Measurements from ENCODE around the gene STK38L.
A peak's percentile ranks its signal among the peaks of the same experiment; 100 is the strongest.
"Not testable (repeated sequence)": the region's sequence is repeated elsewhere in the genome, so short reads cannot be mapped to it uniquely, and the experiment has no call there.

STK38L gene

GRCh38 chr12:27229367-27229766 is 14.7 kb upstream of the STK38L start:
- DNase-seq, result no peak

GRCh38 chr12:27231374-27231773 is 12.7 kb upstream of the STK38L start:
- not testable (repeated sequence) for DNase-seq

- no peak for DNase-seq
Observed at GRCh38 chr12:27233814-27234213, 10.3 kb upstream of the STK38L start.

GRCh38 chr12:27236498-27236897 is 7.6 kb upstream of the STK38L start:
- DNase-seq, result no peak

GRCh38 chr12:27237790-27238771 is 6.0 kb upstream of the STK38L start:
- DNase-seq, result no peak

GRCh38 chr12:27243006-27243405 is 1.1 kb upstream of the STK38L start:
- no peak for DNase-seq

- DNase-seq, result no peak
Observed at GRCh38 chr12:27244689-27245488, 803 bp downstream of the STK38L start.

GRCh38 chr12:27246141-27246540 is 2.1 kb downstream of the STK38L start:
- DNase-seq, result no peak

GRCh38 chr12:27246774-27247173 is 2.7 kb downstream of the STK38L start:
- DNase-seq, result no peak

- DNase-seq, result no peak
Observed at GRCh38 chr12:27252934-27253333, 8.8 kb downstream of the STK38L start.

- no peak for DNase-seq
Observed at GRCh38 chr12:27253347-27253746, 9.3 kb downstream of the STK38L start.

GRCh38 chr12:27255806-27256205 is 11.7 kb downstream of the STK38L start:
- no peak for DNase-seq

GRCh38 chr12:27257104-27257843 is 13.2 kb downstream of the STK38L start:
- DNase-seq, result no peak

- no peak for DNase-seq
Observed at GRCh38 chr12:27260746-27261145, 16.7 kb downstream of the STK38L start.

GRCh38 chr12:27261866-27262265 is 17.8 kb downstream of the STK38L start:
- DNase-seq, result no peak

- DNase-seq, result no peak
Observed at GRCh38 chr12:27270148-27270547, 26.1 kb downstream of the STK38L start.

GRCh38 chr12:27271206-27271605 is 27.1 kb downstream of the STK38L start:
- DNase-seq, result no peak

- no peak for DNase-seq
Observed at GRCh38 chr12:27272373-27273028, 28.4 kb downstream of the STK38L start.

- DNase-seq, result no peak
Observed at GRCh38 chr12:27273114-27273513, 29.0 kb downstream of the STK38L start.

- no peak for DNase-seq
Observed at GRCh38 chr12:27274706-27275105, 30.6 kb downstream of the STK38L start.

- no peak for DNase-seq
Observed at GRCh38 chr12:27276275-27276674, 32.2 kb downstream of the STK38L start.

- DNase-seq, result peak in 1 of 2 experiments; percentile 21
Observed at GRCh38 chr12:27277846-27278260, 33.8 kb downstream of the STK38L start.

Measured in activated CD4-positive, alpha-beta T cell treated with anti-CD3 and anti-CD28 coated beads, Interleukin-2, amount 50 U/mL, for 48 hours (primary cell).